ENCODE results near the gene GAL. TPM values are rescaled to one million over a fixed set of nuclear protein-coding genes. Genes with fewer than 3 reads are reported as not detected.

The GAL gene
- total and polyA plus RNA-seq, 11 donors: 0.35 to 7.0 (median 1.0) TPM; not detected in 6

GRCh38 chr11:68653486-68654430 is 30.6 kb upstream of the GAL start:
- no peak for ATAC-seq
- intact Hi-C loops (cut with DNase I): no loop called here
- H3K36me3 ChIP-seq: no peaks in the 10 kb centered on the region
- H3K9me3 ChIP-seq: peaks cover 0 to 12% (median 3%) of the 10 kb centered on the region in 12 donors
- DNase-seq: no peak
- peaks cover 0 to 47% (median 7%) of the 10 kb centered on the region in 9 donors for H3K27me3 ChIP-seq
- H3K27ac ChIP-seq: no peak overlapping the region
- peaks cover 0 to 2% (median under 1%) of the 10 kb centered on the region in 12 donors for H3K4me1 ChIP-seq
- TF ChIP-seq CTCF (IDR thresholded peaks at IDR 0.05) (no peak), POLR2A (IDR thresholded peaks at IDR 0.05) (no peak)
- no peak overlapping the region for H3K4me3 ChIP-seq
- WGBS, 4 donors: 75 to 85% (median 77%) methylated on average over 16 to 24 of the region's 24 CpGs

- Histone ChIP-seq H3K27me3 (peaks cover 0 to 44% (median 7%) of the 10 kb centered on the region in 9 donors), H3K4me3 (no peak overlapping the region), H3K9me3 (peaks cover 0 to 12% (median 3%) of the 10 kb centered on the region in 12 donors), H3K36me3 (no peaks in the 10 kb centered on the region), H3K4me1 (peaks cover 0 to 11% (median 8%) of the 10 kb centered on the region in 12 donors), H3K27ac (no peak overlapping the region)
- ATAC-seq (no peak), DNase-seq (no peak)
- TF ChIP-seq CTCF (IDR thresholded peaks at IDR 0.05) (no peak), POLR2A (IDR thresholded peaks at IDR 0.05) (no peak)
- WGBS, 4 donors: 92 to 94% (median 93%) methylated on average over 8 of the region's 8 CpGs
- intact Hi-C loops (cut with DNase I): no loop called here
Measured at GRCh38 chr11:68654978-68655377, 29.4 kb upstream of the GAL start.

GRCh38 chr11:68655406-68655805 is 28.9 kb upstream of the GAL start:
- peaks cover 0 to 39% (median 6%) of the 10 kb centered on the region in 9 donors for H3K27me3 ChIP-seq
- H3K27ac ChIP-seq: no peak overlapping the region
- H3K4me1 ChIP-seq: peaks cover 0 to 11% (median 8%) of the 10 kb centered on the region in 12 donors
- H3K4me3 ChIP-seq: no peak overlapping the region
- H3K36me3 ChIP-seq: no peaks in the 10 kb centered on the region
- DNase-seq (no peak), ATAC-seq (no peak)
- no peak for TF ChIP-seq CTCF (IDR thresholded peaks at IDR 0.05)
- WGBS, 4 donors: 81 to 87% (median 84%) methylated on average over 7 of the region's 7 CpGs
- peaks cover 0 to 12% (median 3%) of the 10 kb centered on the region in 12 donors for H3K9me3 ChIP-seq
- intact Hi-C loops (cut with DNase I): no loop called here

- WGBS, 4 donors: 82 to 94% (median 90%) methylated on average over 8 of the region's 8 CpGs
- TF ChIP-seq POLR2A (IDR thresholded peaks at IDR 0.05) (no peak), CTCF (IDR thresholded peaks at IDR 0.05) (no peak)
- DNase-seq (no peak), ATAC-seq (no peak)
- intact Hi-C loops (cut with DNase I): no loop called here
- Histone ChIP-seq H3K9me3 (peaks cover 0 to 12% (median 3%) of the 10 kb centered on the region in 12 donors), H3K27me3 (peaks cover 0 to 37% (median 5%) of the 10 kb centered on the region in 9 donors), H3K27ac (no peak overlapping the region), H3K36me3 (no peaks in the 10 kb centered on the region), H3K4me1 (peaks cover 0 to 11% (median 8%) of the 10 kb centered on the region in 12 donors), H3K4me3 (no peak overlapping the region)
Measured at GRCh38 chr11:68655806-68656205, 28.5 kb upstream of the GAL start.

Data from heart left ventricle (tissue), 16 donors.